H1 (cell line): ENCODE results near the gene TENT4A. TPM values are rescaled to one million over a fixed set of nuclear protein-coding genes. Genes with fewer than 3 reads are reported as not detected.

Source experiments
- CTCF ChIA-PET: fragments of 300-600 bp; sonication (Branson Sonifier 250); formaldehyde crosslinking; loops from one replicate; lab custom pipeline; 2021; ENCODE audit not compliant: partially characterized antibody; lab: Charles Lee
- POLR2A ChIA-PET: fragments of 300-600 bp; sonication (Branson Sonifier 250); formaldehyde crosslinking; loops from one replicate; lab custom pipeline; 2021; ENCODE audit warnings: inconsistent platforms; ENCODE audit not compliant: partially characterized antibody; lab: Charles Lee
- DNase-seq, 2 experiments: peaks; one replicate each; pipeline versions ENCODE4 v3.0.0 to v3.0.0-alpha.2; 2010 to 2022; ENCODE audit warnings: low spot score in 2 of 2, low read depth in 1 of 2, mixed read lengths in 1 of 2
- FAIRE-seq: peaks from 2 replicates; lab custom pipeline; 2011; peaks lifted over from hg19 to GRCh38; lab: Jason Lieb, UNC
- H2AFZ ChIP-seq: 2 replicates; pipeline ENCODE4 v1.8.1; 2012; ENCODE audit warnings: low read length, inconsistent platforms
- H2AK5ac ChIP-seq: 2 replicates; pipeline ENCODE4 v1.6.1; 2013; ENCODE audit warnings: low read depth, low read length
- H2BK120ac ChIP-seq: replicated peaks from 2 replicates; pipeline ENCODE3; 2013; ENCODE audit warnings: low read depth, low read length, inconsistent platforms
- H2BK12ac ChIP-seq: 2 replicates; pipeline ENCODE4 v1.6.1; 2013; ENCODE audit warnings: low read depth, low read length
- H2BK15ac ChIP-seq: 2 replicates; pipeline ENCODE4 v1.6.1; 2013; ENCODE audit warnings: low read length
- H2BK20ac ChIP-seq: 2 replicates; pipeline ENCODE4 v1.6.1; 2013; ENCODE audit warnings: low read length
- H2BK5ac ChIP-seq: 2 replicates; pipeline ENCODE4 v1.6.1; 2013; ENCODE audit warnings: low read depth, low read length
- H3K14ac ChIP-seq: 2 replicates; pipeline ENCODE4 v1.6.1; 2013; ENCODE audit warnings: inconsistent platforms; ENCODE audit not compliant: insufficient read length
- H3K18ac ChIP-seq: 2 replicates; pipeline ENCODE4 v1.6.1; 2013; ENCODE audit warnings: low read length; ENCODE audit errors: extremely low read depth
- H3K23ac ChIP-seq: 2 replicates; pipeline ENCODE4 v1.6.1; 2013; ENCODE audit warnings: inconsistent platforms; ENCODE audit not compliant: insufficient read length
- H3K23me2 ChIP-seq: 2 replicates; pipeline ENCODE4 v1.6.1; 2013; ENCODE audit warnings: low read depth, low read length
- H3K27ac ChIP-seq: 2 replicates; pipeline ENCODE4 v1.6.1; 2011; ENCODE audit warnings: low read depth, low read length, inconsistent platforms
- H3K27me3 ChIP-seq, 4 experiments: replicated peaks in 1 of 4; 1 replicate in 1 of 4; 2 replicates in 3 of 4; pipeline versions ENCODE4 v1.6.1 to v1.8.1; 2011 to 2013; ENCODE audit warnings: low read length in 3 of 4, mild to moderate bottlenecking in 3 of 4, inconsistent platforms in 2 of 4, mixed read lengths in 2 of 4, moderate library complexity in 1 of 4; ENCODE audit not compliant: control insufficient read depth in 3 of 4, insufficient read depth in 3 of 4; ENCODE audit errors: extremely low read depth in 1 of 4
- H3K36me3 ChIP-seq, 4 experiments: 2 replicates each; pipeline versions ENCODE4 v1.6.1 to v1.8.1; 2011 to 2013; ENCODE audit warnings: mild to moderate bottlenecking in 4 of 4, low read length in 3 of 4, moderate library complexity in 2 of 4, control low read depth in 1 of 4, inconsistent platforms in 1 of 4; ENCODE audit not compliant: insufficient read depth in 4 of 4, control insufficient read depth in 2 of 4
- H3K4ac ChIP-seq: replicated peaks from 2 replicates; pipeline ENCODE3; 2013; ENCODE audit warnings: low read length, low read depth, mixed read lengths, inconsistent platforms; ENCODE audit not compliant: insufficient read length
- H3K4me1 ChIP-seq, 4 experiments: replicated peaks in 1 of 4; 1 replicate in 1 of 4; 2 replicates in 3 of 4; pipeline versions ENCODE4 v1.6.1 to v1.8.1; 2011 to 2013; ENCODE audit warnings: low read length in 3 of 4, inconsistent platforms in 2 of 4, mixed read lengths in 1 of 4; ENCODE audit not compliant: insufficient read depth in 4 of 4, control insufficient read depth in 3 of 4
- H3K4me2 ChIP-seq, 2 experiments: 2 replicates each; pipeline versions ENCODE4 v1.6.1 to v1.8.1; 2011 to 2013; ENCODE audit warnings: low read depth in 2 of 2, low read length in 2 of 2, control low read depth in 1 of 2, inconsistent platforms in 1 of 2, mild to moderate bottlenecking in 1 of 2; ENCODE audit not compliant: insufficient read depth in 1 of 2
- H3K4me3 ChIP-seq, 4 experiments: fragments of 200-600, 300-600 bp in 1 of 4; sonication (generic), shearing (Covaris generic), sonication (Bioruptor Twin) in 1 of 4; 2 replicates each; pipeline versions ENCODE4 v1.5.1 to v1.8.1; 2011 to 2016; ENCODE audit warnings: low read length in 4 of 4, low read depth in 3 of 4, control low read depth in 2 of 4, inconsistent platforms in 2 of 4, mild to moderate bottlenecking in 2 of 4, mixed read lengths in 1 of 4, moderate library complexity in 1 of 4; ENCODE audit not compliant: insufficient read depth in 2 of 4; ENCODE audit errors: extremely low read depth in 1 of 4
- H3K56ac ChIP-seq: replicated peaks from 2 replicates; pipeline ENCODE3; 2013; ENCODE audit warnings: low read depth, mild to moderate bottlenecking, mixed read lengths, low read length, inconsistent platforms; ENCODE audit not compliant: insufficient read length
- H3K79me1 ChIP-seq: 2 replicates; pipeline ENCODE4 v1.6.1; 2013; ENCODE audit warnings: low read depth, low read length, control low read depth
- H3K79me2 ChIP-seq, 2 experiments: 2 replicates each; pipeline versions ENCODE4 v1.6.1 to v1.8.1; 2012 to 2013; ENCODE audit warnings: low read length in 2 of 2, mild to moderate bottlenecking in 2 of 2, inconsistent platforms in 1 of 2; ENCODE audit not compliant: insufficient read depth in 2 of 2, control insufficient read depth in 1 of 2
- H3K9ac ChIP-seq, 4 experiments: replicated peaks in 1 of 4; 1 replicate in 1 of 4; 2 replicates in 3 of 4; pipeline versions ENCODE4 v1.6.1 to v1.8.1; 2011 to 2013; ENCODE audit warnings: low read depth in 3 of 4, low read length in 3 of 4, control low read depth in 2 of 4, mild to moderate bottlenecking in 2 of 4, moderate library complexity in 2 of 4, inconsistent platforms in 1 of 4; ENCODE audit errors: extremely low read depth in 1 of 4
- H3K9me3 ChIP-seq, 2 experiments: 2 replicates each; pipeline versions ENCODE4 v1.6.1 to v1.8.1; 2012 to 2013; ENCODE audit warnings: mild to moderate bottlenecking in 2 of 2, moderate library complexity in 2 of 2, control low read depth in 1 of 2, inconsistent platforms in 1 of 2, low read depth in 1 of 2, low read length in 1 of 2, mixed read lengths in 1 of 2; ENCODE audit not compliant: insufficient read depth in 2 of 2
- H4K20me1 ChIP-seq, 2 experiments: replicated peaks in 1 of 2; 2 replicates each; pipeline versions ENCODE3 to v1.8.1; 2011 to 2013; ENCODE audit warnings: inconsistent platforms in 2 of 2, low read length in 2 of 2, mild to moderate bottlenecking in 1 of 2; ENCODE audit not compliant: insufficient read depth in 2 of 2, control insufficient read depth in 1 of 2
- H4K5ac ChIP-seq: 2 replicates; pipeline ENCODE4 v1.6.1; 2013; ENCODE audit warnings: low read length, low read depth, mixed read lengths, inconsistent platforms; ENCODE audit not compliant: insufficient read length
- H4K8ac ChIP-seq: 2 replicates; pipeline ENCODE4 v1.8.0; 2013; ENCODE audit warnings: mild to moderate bottlenecking, moderate library complexity, low read length, inconsistent platforms; ENCODE audit not compliant: insufficient read depth; ENCODE audit errors: extremely low read depth
- H4K91ac ChIP-seq: replicated peaks from 2 replicates; pipeline ENCODE3; 2013; ENCODE audit warnings: low read length, mixed read lengths, inconsistent platforms; ENCODE audit not compliant: insufficient read length
- SIN3A ChIP-seq, 2 experiments: IDR thresholded peaks in 1 of 2; conservative IDR thresholded peaks in 1 of 2; 2 replicates each; pipeline ENCODE4 v1.6.1; 2011 to 2012; ENCODE audit warnings: low read length in 2 of 2, improper control_type of control experiment in 1 of 2, low read depth in 1 of 2, mild to moderate bottlenecking in 1 of 2
- WGBS, 2 experiments: shearing (Covaris generic) in 1 of 2; methylation state at CpG; one replicate each; pipeline versions ENCODE4 v1.1.6 to v1.1.7; 2013 to 2015; ENCODE audit warnings: low lambda C conversion rate in 2 of 2, mixed read lengths in 2 of 2, inconsistent platforms in 1 of 2, low coverage in 1 of 2, missing lambda C conversion rate in 1 of 2; ENCODE audit not compliant: insufficient replicate concordance in 2 of 2, insufficient coverage in 1 of 2, insufficient read length in 1 of 2; ENCODE audit errors: extremely low coverage in 1 of 2, missing lambda C conversion rate in 1 of 2; 5-methylcytosine and 5-hydroxymethylcytosine counted together
- polyA plus RNA-seq, 7 experiments: library from polyadenylated mRNA; depleted of rRNA in 3 of 7; stranded (reverse) in 5 of 7; unstranded in 2 of 7; fragments of >200 nt in 5 of 7; fragments of 200-250 nt in 2 of 7; gene quantifications; 1 replicate in 5 of 7; 2 replicates in 1 of 7; 4 replicates in 1 of 7; pipeline versions ENCODE4 v1.2.1 to v1.2.3, GENCODE V29; 2011 to 2013; ENCODE audit warnings: missing spikeins in 2 of 7, mixed read lengths in 2 of 7
- total RNA-seq: library from RNA; stranded (reverse); fragmentation: NEBNext Ultra II Directional; extraction: Animal tissue kit (Norgen Biotek cat#: 25700); gene quantifications from 2 replicates; pipeline ENCODE4 v1.2.1, GENCODE V29; 2021

Gene TENT4A
- total and polyA plus RNA-seq, 2 of the 8 experiments (the other 6 are each of a cell fraction or from before 2014, with no cell fraction given) = 8.9 to 25.1 TPM

GRCh38 chr5:6678385-6678784 is 34.8 kb upstream of the TENT4A start:
- no peak for TF ChIP-seq SIN3A (conservative IDR thresholded peaks at IDR 0.05 in 1 of 2, IDR thresholded peaks at IDR 0.05 in 1 of 2; ENCODE audit: low read depth in 1 of 2, low read length in 2 of 2)
- CTCF ChIA-PET = no interaction called here
- no peak overlapping the region for H2BK20ac ChIP-seq
- no peak overlapping the region for H3K23ac ChIP-seq
- no peak overlapping the region for H3K14ac ChIP-seq
- no peak overlapping the region for H4K5ac ChIP-seq
- H4K8ac ChIP-seq = no peak overlapping the region
- no peak overlapping the region for H3K27ac ChIP-seq
- no peak overlapping the region for H3K56ac ChIP-seq
- H3K9me3 ChIP-seq = peaks cover 14 to 15% of the 10 kb centered on the region in 2 experiments
- H3K4ac ChIP-seq = no peak overlapping the region
- H3K4me3 ChIP-seq = no peak overlapping the region
- H4K91ac ChIP-seq = no peak overlapping the region
- WGBS, 2 experiments = 63% methylated on average over 1 of the region's 1 CpG; no CpG with 5 or more reads in 1 of the 2 experiments
- no peaks in the 10 kb centered on the region for H3K4me1 ChIP-seq
- H2BK5ac ChIP-seq = no peak overlapping the region
- H3K27me3 ChIP-seq = no peaks in the 10 kb centered on the region; a peak in 1 of 7 replicates
- H3K79me2 ChIP-seq = no peaks in the 10 kb centered on the region
- H2BK12ac ChIP-seq = no peak overlapping the region
- no peak overlapping the region for H3K18ac ChIP-seq
- no peak for FAIRE-seq
- H3K9ac ChIP-seq = no peak overlapping the region
- H3K4me2 ChIP-seq = no peak overlapping the region
- H2AFZ ChIP-seq = no peak overlapping the region
- H3K23me2 ChIP-seq = peaks cover 3% of the 10 kb centered on the region; the same call in 1 of the 2 replicates
- no peak overlapping the region for H2BK120ac ChIP-seq
- POLR2A ChIA-PET = no interaction called here
- peaks cover 0 to 2% of the 10 kb centered on the region in 2 experiments for H4K20me1 ChIP-seq
- no peak for DNase-seq
- H3K36me3 ChIP-seq = peaks cover 0 to 2% (median 0%) of the 10 kb centered on the region in 4 experiments; a peak in 1 of 8 replicates
- no peak overlapping the region for H2BK15ac ChIP-seq
- no peak overlapping the region for H2AK5ac ChIP-seq
- no peaks in the 10 kb centered on the region for H3K79me1 ChIP-seq
